HG03354 (cell line): ENCODE data around the gene PTPN6.

Source experiments
- ATAC-seq: cut with Tn5 transposase; IDR thresholded peaks from one replicate; pipeline ENCODE4 v1.9.1; 2021; ENCODE audit warnings: mild to moderate bottlenecking; ENCODE audit not compliant: unreplicated experiment, poor library complexity, severe bottlenecking

Gene PTPN6

GRCh38 chr12:6938353-6939190, 12.6 kb upstream of the PTPN6 start:
- ATAC-seq, result no peak

- no peak for ATAC-seq
Observed at GRCh38 chr12:6939191-6939540, 12.0 kb upstream of the PTPN6 start.

GRCh38 chr12:6941267-6941666, 9.9 kb upstream of the PTPN6 start:
- no peak for ATAC-seq

- ATAC-seq, result no peak
Observed at GRCh38 chr12:6941782-6942181, 9.4 kb upstream of the PTPN6 start.

- ATAC-seq, result no peak
Observed at GRCh38 chr12:6942331-6942665, 8.9 kb upstream of the PTPN6 start.

GRCh38 chr12:6943389-6943721, 7.8 kb upstream of the PTPN6 start:
- peak; percentile 43 for ATAC-seq

GRCh38 chr12:6943722-6944380, 7.3 kb upstream of the PTPN6 start, which contains the start of the genes C12orf57 and RNU7-1:
TSS of gene C12orf57 (plus strand) at chr12:6944022. CDS start at chr12:6944122, 100 bp downstream.
TSS of gene RNU7-1 (plus strand) at chr12:6943816.
- peak; percentile 46 for ATAC-seq

- peak; percentile 48 for ATAC-seq
Observed at GRCh38 chr12:6944381-6945186, 6.6 kb upstream of the PTPN6 start.

- no peak for ATAC-seq
Observed at GRCh38 chr12:6945613-6946012, 5.5 kb upstream of the PTPN6 start.

GRCh38 chr12:6946033-6946919, 4.9 kb upstream of the PTPN6 start:
- ATAC-seq, result peak; percentile 22

- no peak for ATAC-seq
Observed at GRCh38 chr12:6946920-6947374, 4.2 kb upstream of the PTPN6 start.

- no peak for ATAC-seq
Observed at GRCh38 chr12:6947615-6948014, 3.5 kb upstream of the PTPN6 start.

GRCh38 chr12:6948873-6949594, 2.1 kb upstream of the PTPN6 start:
- ATAC-seq, result no peak

- no peak for ATAC-seq
Observed at GRCh38 chr12:6950401-6950801, 755 bp upstream of the PTPN6 start.

- no peak for ATAC-seq
Observed at GRCh38 chr12:6951551-6952120, 480 bp downstream of the PTPN6 start.

GRCh38 chr12:6952121-6952862, 1.1 kb downstream of the PTPN6 start:
- no peak for ATAC-seq

GRCh38 chr12:6952863-6953441, 1.8 kb downstream of the PTPN6 start:
- peak; percentile 5 for ATAC-seq
